Measurements from ENCODE around the gene CAV1. TPM values are rescaled to one million over a fixed set of nuclear protein-coding genes. Genes with fewer than 3 reads are reported as not detected.

CAV1 gene
- total RNA-seq, 1 experiment from 2014 or later: 4.9 TPM

GRCh38 chr7:116521046-116521664 is 3.7 kb upstream of the CAV1 start:
- intact Hi-C loops (cut with micrococcal nuclease; ENCODE audit: unreplicated experiment): no loop called here
- POLR2A ChIA-PET: no interaction called here
- H3K36me3 Mint-ChIP-seq (ENCODE audit: insufficient read depth, unreplicated experiment): no peaks in the 10 kb centered on the region
- no peak for TF ChIP-seq CTCF (IDR thresholded peaks at IDR 0.05; ENCODE audit: insufficient read depth in 1 of 2, low read depth in 1 of 2, low read length in 1 of 2, severe bottlenecking in 1 of 2, unreplicated experiment in 1 of 2)
- Histone ChIP-seq H3K9me3 (no peaks in the 10 kb centered on the region), H3K27me3 (replicated peaks; ENCODE audit: control insufficient read depth, insufficient read depth, low read length) (no peaks in the 10 kb centered on the region), H3K4me1 (0 out of 2 replicates have a peak, but pooled peaks cover 3% of the 10 kb centered on the region), H3K4me3 (ENCODE audit: low read depth, low read length) (no peak overlapping the region), H3K36me3 (ENCODE audit: control insufficient read depth, insufficient read depth, low read length) (no peaks in the 10 kb centered on the region)
- no peaks in the 10 kb centered on the region for H3K4me1 Mint-ChIP-seq (ENCODE audit: low read depth, unreplicated experiment)
- H3K4me3 Mint-ChIP-seq (ENCODE audit: unreplicated experiment): no peak overlapping the region
- no TSS peak for BruUV-seq (replicated peaks)
- no peaks in the 10 kb centered on the region for H3K27me3 Mint-ChIP-seq (ENCODE audit: insufficient read depth, unreplicated experiment)
- H3K27ac Mint-ChIP-seq (ENCODE audit: unreplicated experiment): no peak overlapping the region
- no peaks in the 10 kb centered on the region for H3K9me3 Mint-ChIP-seq (ENCODE audit: unreplicated experiment)
- no peak for DNase-seq
- CTCF ChIA-PET: no interaction called here

GRCh38 chr7:116522247-116522646 is 2.6 kb upstream of the CAV1 start:
- H3K4me1 ChIP-seq: peaks cover 10% of the 10 kb centered on the region; the same call in 1 of the 2 replicates
- no peaks in the 10 kb centered on the region for H3K36me3 Mint-ChIP-seq (ENCODE audit: insufficient read depth, unreplicated experiment)
- ChIA-PET CTCF (interaction anchor here (0.7 kb wide), 2 partner anchors 302 to 370 kb away, joined by 3 to 7 read pairs; no protein-coding TSS in a partner anchor), POLR2A (no interaction called here)
- H3K27me3 ChIP-seq (replicated peaks; ENCODE audit: control insufficient read depth, insufficient read depth, low read length): no peaks in the 10 kb centered on the region
- no peaks in the 10 kb centered on the region for H3K36me3 ChIP-seq (ENCODE audit: control insufficient read depth, insufficient read depth, low read length)
- no peak for TF ChIP-seq CTCF (IDR thresholded peaks at IDR 0.05; ENCODE audit: insufficient read depth in 1 of 2, low read depth in 1 of 2, low read length in 1 of 2, severe bottlenecking in 1 of 2, unreplicated experiment in 1 of 2)
- no peak overlapping the region for H3K4me3 ChIP-seq (ENCODE audit: low read depth, low read length)
- intact Hi-C loops (cut with micrococcal nuclease; ENCODE audit: unreplicated experiment): no loop called here
- no peak overlapping the region for H3K27ac Mint-ChIP-seq (ENCODE audit: unreplicated experiment)
- BruUV-seq (replicated peaks): no TSS peak
- no peak overlapping the region for H3K4me3 Mint-ChIP-seq (ENCODE audit: unreplicated experiment)
- H3K27me3 Mint-ChIP-seq (ENCODE audit: insufficient read depth, unreplicated experiment): no peaks in the 10 kb centered on the region
- H3K9me3 Mint-ChIP-seq (ENCODE audit: unreplicated experiment): no peaks in the 10 kb centered on the region
- H3K4me1 Mint-ChIP-seq (ENCODE audit: low read depth, unreplicated experiment): no peaks in the 10 kb centered on the region
- DNase-seq: no peak
- no peaks in the 10 kb centered on the region for H3K9me3 ChIP-seq

- no peaks in the 10 kb centered on the region for H3K9me3 Mint-ChIP-seq (ENCODE audit: unreplicated experiment)
- H3K27ac Mint-ChIP-seq (ENCODE audit: unreplicated experiment): no peak overlapping the region
- no TSS peak for BruUV-seq (replicated peaks)
- H3K9me3 ChIP-seq: no peaks in the 10 kb centered on the region
- ChIA-PET CTCF (no interaction called here), POLR2A (no interaction called here)
- intact Hi-C loops (cut with micrococcal nuclease; ENCODE audit: unreplicated experiment): no loop called here
- no peaks in the 10 kb centered on the region for H3K27me3 Mint-ChIP-seq (ENCODE audit: insufficient read depth, unreplicated experiment)
- no peaks in the 10 kb centered on the region for H3K36me3 Mint-ChIP-seq (ENCODE audit: insufficient read depth, unreplicated experiment)
- peak overlapping the region; percentile 60; the same call in 1 of the 2 replicates for H3K4me3 ChIP-seq (ENCODE audit: low read depth, low read length)
- no peaks in the 10 kb centered on the region for H3K4me1 Mint-ChIP-seq (ENCODE audit: low read depth, unreplicated experiment)
- TF ChIP-seq CTCF (IDR thresholded peaks at IDR 0.05; ENCODE audit: insufficient read depth in 1 of 2, low read depth in 1 of 2, low read length in 1 of 2, severe bottlenecking in 1 of 2, unreplicated experiment in 1 of 2): no peak
- H3K4me3 Mint-ChIP-seq (ENCODE audit: unreplicated experiment): peak overlapping the region; percentile 94
- H3K4me1 ChIP-seq: peaks cover 10% of the 10 kb centered on the region; the same call in 1 of the 2 replicates
- H3K27me3 ChIP-seq (replicated peaks; ENCODE audit: control insufficient read depth, insufficient read depth, low read length): no peaks in the 10 kb centered on the region
- H3K36me3 ChIP-seq (ENCODE audit: control insufficient read depth, insufficient read depth, low read length): no peaks in the 10 kb centered on the region
- no peak for DNase-seq
Observed at GRCh38 chr7:116524221-116524608, 621 bp upstream of the CAV1 start.
